Cardiac atrium fibroblast (primary cell): ENCODE results near the gene NRIP2. TPM values are rescaled to one million over a fixed set of nuclear protein-coding genes. Genes with fewer than 3 reads are reported as not detected.

Experiments
- total RNA-seq: library from RNA; depleted of rRNA; stranded (reverse); fragments of >200 nt; gene quantifications from 2 replicates; pipeline ENCODE4 v1.2.3, GENCODE V29; 2015

NRIP2 gene, protein sequence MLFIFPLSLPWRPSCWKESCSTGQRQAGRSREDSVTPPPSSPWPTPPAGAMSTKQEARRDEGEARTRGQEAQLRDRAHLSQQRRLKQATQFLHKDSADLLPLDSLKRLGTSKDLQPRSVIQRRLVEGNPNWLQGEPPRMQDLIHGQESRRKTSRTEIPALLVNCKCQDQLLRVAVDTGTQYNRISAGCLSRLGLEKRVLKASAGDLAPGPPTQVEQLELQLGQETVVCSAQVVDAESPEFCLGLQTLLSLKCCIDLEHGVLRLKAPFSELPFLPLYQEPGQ
- total RNA-seq, result not detected in 2 replicates

DNA sequence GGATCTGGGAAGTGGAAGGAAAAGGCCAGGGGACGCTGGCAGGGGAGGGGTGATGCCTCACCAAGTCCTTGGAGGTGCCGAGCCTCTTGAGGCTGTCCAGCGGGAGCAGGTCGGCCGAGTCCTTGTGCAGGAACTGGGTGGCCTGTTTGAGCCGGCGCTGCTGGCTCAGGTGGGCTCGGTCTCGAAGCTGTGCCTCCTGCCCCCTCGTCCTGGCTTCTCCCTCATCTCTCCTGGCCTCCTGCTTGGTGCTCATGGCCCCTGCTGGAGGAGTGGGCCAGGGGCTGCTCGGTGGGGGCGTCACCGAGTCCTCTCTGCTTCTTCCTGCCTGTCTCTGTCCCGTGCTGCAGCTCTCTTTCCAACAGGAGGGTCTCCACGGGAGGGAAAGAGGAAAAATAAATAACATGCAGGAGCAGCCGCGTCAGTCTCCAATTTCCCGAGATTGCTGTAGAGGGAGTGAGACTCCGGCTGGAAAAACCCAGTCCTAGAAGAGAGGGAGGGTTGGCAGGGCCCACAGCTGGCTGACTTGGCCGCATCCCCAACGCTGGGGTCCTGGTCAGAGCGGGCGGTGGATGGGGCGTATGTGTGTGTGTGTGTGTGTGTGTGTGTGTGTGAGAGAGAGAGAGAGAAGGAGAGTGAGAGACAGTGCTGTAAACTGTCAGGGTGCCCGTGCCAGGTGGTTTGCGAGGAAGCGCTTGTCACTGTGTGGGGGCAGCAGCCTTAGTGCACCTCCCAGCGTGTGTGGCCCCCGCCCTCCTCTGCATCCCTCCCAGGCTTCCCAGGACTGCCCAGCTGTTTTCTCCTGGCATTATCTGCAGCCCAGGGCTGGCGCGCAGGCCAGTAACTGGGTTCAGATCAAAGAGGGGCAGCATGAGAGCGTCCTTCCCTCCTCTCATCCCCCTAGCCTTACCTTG is at the start of gene NRIP2:
Gene NRIP2 (minus strand): TSS at position 455 of the 911 bp plus-strand sequence. CDS start 52 bp downstream, at position 403.

DNA sequence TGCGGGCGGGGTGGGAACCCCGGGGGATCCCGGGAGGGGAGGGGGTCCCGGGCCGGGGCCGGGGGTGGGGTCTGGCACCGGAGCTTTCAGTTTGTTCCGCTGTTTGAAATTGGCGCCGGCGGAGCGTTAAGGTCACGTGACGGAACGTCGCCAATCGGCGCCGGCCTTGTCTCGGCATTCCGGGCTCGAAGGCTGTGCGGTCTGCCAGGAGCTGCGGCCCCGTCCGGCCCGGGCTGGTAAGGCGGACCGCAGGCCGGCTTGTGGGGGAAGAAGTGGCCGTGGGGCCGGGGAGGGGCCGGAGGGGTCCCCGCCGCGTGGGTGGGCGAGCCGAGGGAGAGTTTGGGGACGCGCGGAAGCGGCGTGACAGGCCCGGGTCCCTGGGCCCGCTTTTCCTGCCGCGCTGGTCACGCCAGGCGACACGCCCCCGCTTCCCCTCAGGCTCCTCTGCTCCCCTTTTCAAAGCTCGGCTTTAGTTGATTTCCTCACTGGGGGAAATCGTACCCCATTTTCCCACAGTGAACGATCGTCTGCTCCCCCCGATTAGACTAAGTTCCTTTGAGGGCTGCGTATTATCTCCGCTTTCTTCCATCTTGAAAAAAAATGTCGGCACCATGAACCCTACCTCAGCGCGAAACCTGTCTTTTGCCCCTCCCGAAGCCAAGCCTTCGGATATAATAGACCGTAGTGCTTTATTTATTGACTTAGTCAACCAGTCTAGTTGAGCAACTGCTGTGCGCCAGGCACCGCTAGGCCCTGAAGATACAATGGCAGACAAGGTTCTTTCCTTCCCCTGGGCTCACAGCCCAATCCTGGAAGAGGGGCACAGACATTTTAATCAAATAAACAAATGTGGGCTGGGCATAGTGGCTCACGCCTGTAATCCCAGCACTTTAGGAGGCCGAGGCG is 42.5 kb upstream of the NRIP2 start, which contains the start of the genes FOXM1 and RHNO1:
Gene FOXM1 (minus strand): TSS at position 128 of the 906 bp plus-strand sequence. CDS start 2,696 bp downstream, outside the sequence.
Gene RHNO1 (plus strand): TSS at position 177 of the 906 bp plus-strand sequence. CDS start 8,144 bp downstream, outside the sequence.

DNA sequence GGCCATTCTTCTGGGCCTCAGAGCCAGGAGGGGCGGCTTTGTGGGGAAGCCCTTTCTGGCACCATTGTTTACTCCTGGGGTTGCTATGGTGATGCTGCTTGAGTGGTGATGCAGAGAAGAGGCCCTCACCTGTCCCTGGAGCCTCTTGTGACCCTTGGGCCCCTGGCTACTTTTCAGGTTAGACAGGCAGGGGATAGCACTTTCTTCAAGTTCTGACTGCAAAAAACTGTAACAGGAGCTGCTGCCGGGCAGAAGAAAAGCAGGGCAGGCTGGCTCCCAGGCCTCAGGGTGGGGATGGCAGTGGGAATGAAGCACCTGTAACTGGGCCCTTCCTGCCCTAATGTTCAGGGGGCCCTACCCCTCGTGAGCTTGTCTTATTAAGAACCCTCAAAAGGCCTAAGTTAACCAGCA is 22.2 kb upstream of the NRIP2 start, which contains the start of gene TEX52:
Gene TEX52 (minus strand): TSS at position 19 of the 411 bp plus-strand sequence. CDS start 13 bp downstream, at position 6.

DNA sequence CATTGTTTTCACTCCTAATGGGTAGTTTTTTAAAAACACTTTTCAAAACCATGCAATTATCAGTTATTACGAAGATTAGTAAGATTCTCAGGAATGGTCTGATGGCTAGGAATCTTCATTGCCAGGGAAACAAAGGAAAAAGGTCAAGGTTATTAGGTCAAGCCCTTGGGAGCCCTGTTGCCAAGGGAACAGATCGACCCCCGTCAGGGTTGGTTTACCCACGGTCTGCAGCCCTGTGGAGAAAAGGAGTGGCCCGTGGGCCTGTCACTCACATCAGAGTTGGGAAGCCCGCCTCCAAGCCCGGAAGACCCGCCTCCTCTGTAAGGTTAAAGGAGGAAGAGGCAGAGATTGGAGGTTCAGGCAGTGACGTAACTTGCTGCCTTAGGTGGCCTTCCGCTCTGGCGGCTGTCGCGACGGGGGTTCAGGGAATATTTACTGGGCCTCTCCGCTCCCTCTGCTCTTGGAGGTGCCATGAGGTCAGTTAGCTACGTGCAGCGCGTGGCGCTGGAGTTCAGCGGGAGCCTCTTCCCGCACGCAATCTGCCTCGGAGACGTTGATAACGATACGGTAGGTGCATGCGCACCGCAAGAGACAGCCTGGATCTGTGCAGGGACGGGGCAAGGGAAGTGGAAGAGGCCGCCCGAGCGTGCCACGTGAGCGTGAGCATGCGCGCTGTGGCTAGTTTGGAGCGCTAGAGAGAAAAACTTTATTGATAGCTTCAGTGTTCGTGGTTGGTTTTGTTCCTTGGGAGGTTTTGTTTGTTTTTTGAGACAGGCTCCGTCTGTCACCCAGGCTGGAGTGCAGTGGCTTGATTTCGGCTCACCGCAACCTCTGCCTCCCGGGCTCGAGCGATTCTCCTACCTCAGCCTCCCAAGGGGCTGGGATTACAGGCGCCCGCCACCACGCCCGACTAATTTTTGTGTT is 22.3 kb downstream of the NRIP2 start, which contains the start of gene ITFG2:
Gene ITFG2 (plus strand): TSS at position 379 of the 924 bp plus-strand sequence. CDS start 93 bp downstream, at position 472.

DNA sequence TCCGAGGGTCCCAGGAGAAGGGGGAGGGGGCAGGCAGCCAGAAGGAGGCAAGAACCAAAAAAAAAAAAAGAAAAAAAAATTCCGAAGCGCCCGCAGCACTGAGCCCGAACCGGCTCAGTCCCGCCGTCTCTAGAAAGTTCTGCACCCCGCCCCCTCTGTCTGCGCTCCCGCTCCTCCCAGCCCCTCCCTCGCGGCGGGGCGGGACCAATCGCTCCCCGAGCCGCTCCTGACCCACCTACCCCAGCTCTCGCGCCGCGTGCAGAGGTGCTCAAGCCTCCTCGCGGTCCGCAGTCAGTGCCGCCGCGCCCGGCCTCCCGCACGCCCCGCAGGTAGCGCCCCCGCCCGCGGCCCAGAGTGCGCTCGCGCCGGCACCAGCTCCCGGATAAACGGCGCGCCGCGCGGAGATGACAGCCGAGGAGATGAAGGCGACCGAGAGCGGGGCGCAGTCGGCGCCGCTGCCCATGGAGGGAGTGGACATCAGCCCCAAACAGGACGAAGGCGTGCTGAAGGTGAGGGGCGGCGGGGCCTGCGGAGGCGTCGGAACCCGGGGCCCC is 40.0 kb downstream of the NRIP2 start, which contains the start of gene FKBP4:
Gene FKBP4 (plus strand): TSS at position 235 of the 554 bp plus-strand sequence. CDS start 170 bp downstream, at position 405.

Other genes with a start within 250 kb of the NRIP2 start
- gene FKBP4, start 40.1 kb downstream of the NRIP2 start, total RNA-seq, result 28.8 and 29.6 TPM in 2 replicates
- gene ITFG2, start 22.4 kb downstream of the NRIP2 start, total RNA-seq, result 7.5 and 12.6 TPM in 2 replicates
- not detected in 2 replicates for gene TEX52, start 22.0 kb upstream of the NRIP2 start, total RNA-seq
- 11.7 and 18.8 TPM in 2 replicates for gene FOXM1, start 42.1 kb upstream of the NRIP2 start, total RNA-seq
- gene RHNO1, start 42.2 kb upstream of the NRIP2 start, total RNA-seq, result 13.3 and 22.4 TPM in 2 replicates
- 20.9 and 27.4 TPM in 2 replicates for gene TULP3, start 55.9 kb upstream of the NRIP2 start, total RNA-seq
- 14.1 and 23.1 TPM in 2 replicates for gene TEAD4, start 124.4 kb upstream of the NRIP2 start, total RNA-seq
- 27.1 TPM in 2 replicates for gene TSPAN9, start 242.3 kb upstream of the NRIP2 start, total RNA-seq